Stomach (tissue), 9 donors: ENCODE data around the gene DZIP1. TPM values are rescaled to one million over a fixed set of nuclear protein-coding genes. Genes with fewer than 3 reads are reported as not detected.

Source experiments
- DNase-seq, 2 donors: peaks; one replicate each; pipeline versions ENCODE4 v3.0.0 to v3.0.0-alpha.2; 2013 to 2019
- H3K27ac ChIP-seq, 5 donors: fragments of 200-600 bp in 4 of 5; sonication (generic) in 4 of 5; one replicate each; pipeline ENCODE4 v1.5.1; 2013 to 2019; ENCODE audit warnings: mild to moderate bottlenecking in 1 of 5, moderate library complexity in 1 of 5
- H3K27me3 ChIP-seq, 3 donors: fragments of 200-600 bp; sonication (generic); one replicate each; pipeline ENCODE4 v1.5.1; 2017 to 2019; ENCODE audit warnings: mixed run types in 1 of 3
- H3K36me3 ChIP-seq, 4 donors: fragments of 200-600 bp; sonication (generic); 1 replicate in 3 of 4; 2 replicates in 1 of 4; pipeline ENCODE4 v1.5.1; 2016 to 2019
- H3K4me1 ChIP-seq, 4 donors: fragments of 200-600 bp; sonication (generic); one replicate each; pipeline ENCODE4 v1.5.1; 2016 to 2019
- H3K4me3 ChIP-seq, 4 donors: fragments of 200-600 bp; sonication (generic) in 3 of 4; one replicate each; pipeline ENCODE4 v1.5.1; 2016 to 2019; ENCODE audit warnings: mild to moderate bottlenecking in 1 of 4
- H3K9me3 ChIP-seq, 4 donors: fragments of 200-600 bp; sonication (generic); one replicate each; pipeline ENCODE4 v1.5.1; 2016 to 2019
- CTCF ChIP-seq, 7 experiments: fragments of 450-650 bp in 4 of 7; fragments of 200-600 bp in 3 of 7; sonication (generic) in 3 of 7; IDR thresholded peaks; one replicate each; pipeline ENCODE4 v1.5.1; 2016 to 2019; ENCODE audit warnings: antibody characterized with exemption in 7 of 7, control low read depth in 2 of 7, mild to moderate bottlenecking in 1 of 7
- EP300 ChIP-seq: sonication (generic); formaldehyde crosslinking; IDR thresholded peaks from one replicate; pipeline ENCODE4 v1.6.1; 2017; ENCODE audit warnings: antibody characterized with exemption
- POLR2A ChIP-seq, 4 donors: fragments of 450-650 bp; IDR thresholded peaks; one replicate each; pipeline ENCODE4 v1.6.1; 2016; ENCODE audit warnings: antibody characterized with exemption in 4 of 4, control low read depth in 2 of 4, mild to moderate bottlenecking in 1 of 4, moderate library complexity in 1 of 4
- POLR2AphosphoS5 ChIP-seq, 3 donors: sonication (generic); formaldehyde crosslinking; IDR thresholded peaks; one replicate each; pipeline ENCODE4 v1.6.1; 2016; ENCODE audit warnings: antibody characterized with exemption in 3 of 3
- WGBS, 5 donors: extraction: QIAGEN DNeasy Blood & Tissue Kit in 3 of 5; methylation state at CpG; one replicate each; pipeline versions ENCODE4 v1.1.5 to v1.1.7; 2013 to 2018; 5-methylcytosine and 5-hydroxymethylcytosine counted together
- intact Hi-C: fragments of 100-400 bp; cut with DNase I; formaldehyde crosslinking; loops from one replicate; pipeline ENCODE4 v1.15.1; 2023; ENCODE audit warnings: low total_unique reads
- polyA plus RNA-seq, 3 donors: library from polyadenylated mRNA; stranded (reverse); fragments of 200-250 nt; gene quantifications; one replicate each; pipeline ENCODE4 v1.2.3, GENCODE V29; 2013
- total RNA-seq, 5 donors: library from RNA; depleted of rRNA; stranded (reverse); fragments of >200 nt; gene quantifications; one replicate each; pipeline versions ENCODE4 v1.1.0 to v1.2.3, GENCODE V29; 2014 to 2016
- donor health status: healthy with polysubstance abuse.
- donor health status: Bipolar disorder and iron deficiency.
- donor health status: healthy.

The DZIP1 gene
- total and polyA plus RNA-seq, 8 donors = 4.7 to 25.2 (median 18.3) TPM

- TF ChIP-seq EP300 = no peak
- no peak for TF ChIP-seq POLR2A (IDR thresholded peaks at IDR 0.05)
- TF ChIP-seq CTCF (IDR thresholded peaks at IDR 0.05) = no peak
- no peaks in the 10 kb centered on the region for H3K36me3 ChIP-seq
- H3K27ac ChIP-seq = peak overlapping the region in 2 of 5 donors; percentile 77 to 83
- peaks cover 27 to 43% (median 34%) of the 10 kb centered on the region in 4 donors for H3K4me1 ChIP-seq
- intact Hi-C loops = no loop called here
- 73 to 80% (median 78%) methylated on average over 3 of the region's 3 CpGs for WGBS, 5 donors
- DNase-seq = no peak
- H3K27me3 ChIP-seq = peaks cover 0 to 60% (median 32%) of the 10 kb centered on the region in 3 donors
- no peaks in the 10 kb centered on the region for H3K9me3 ChIP-seq
- peak overlapping the region in 3 of 4 donors; percentile 57 to 81 (median 62) for H3K4me3 ChIP-seq
Observed at GRCh38 chr13:95642999-95643398, 1.5 kb downstream of the DZIP1 start.

DNA sequence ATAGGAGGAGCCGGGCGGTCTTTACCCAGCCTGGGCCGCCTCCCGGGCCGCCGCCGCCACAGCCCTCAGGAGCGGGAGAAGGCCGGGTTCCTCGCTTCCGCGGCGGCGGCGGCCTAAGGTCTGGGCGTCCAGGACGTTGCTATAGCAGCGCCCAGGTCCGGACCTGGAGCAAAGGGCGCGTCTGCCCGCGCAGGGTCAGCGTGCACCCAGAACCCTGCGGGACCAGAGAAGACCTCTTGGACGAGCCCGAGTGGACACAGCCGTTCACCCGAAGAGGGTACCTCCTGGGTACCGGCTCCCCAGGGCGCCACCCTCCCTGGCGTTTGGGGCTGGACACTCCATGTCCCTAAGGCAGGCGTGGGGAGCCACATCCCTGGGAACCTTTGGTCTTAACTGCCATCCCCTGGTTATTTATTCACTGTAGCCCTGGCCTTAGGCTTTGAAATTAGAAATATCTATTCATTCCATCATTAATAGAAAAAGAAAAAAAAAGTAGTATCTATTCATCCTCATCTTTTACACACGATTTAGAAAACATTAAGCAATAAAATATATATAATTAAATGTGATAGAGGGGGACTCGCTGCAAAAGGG lies 2.4 kb downstream of the DZIP1 start:
- intact Hi-C loops = no loop called here
- H3K4me3 ChIP-seq = peak overlapping the region; percentile 44 to 54 (median 50)
- H3K9me3 ChIP-seq = no peaks in the 10 kb centered on the region
- H3K27ac ChIP-seq = peak overlapping the region in 3 of 5 donors; percentile 2 to 60 (median 29)
- H3K27me3 ChIP-seq = peaks cover 0 to 60% (median 32%) of the 10 kb centered on the region in 3 donors
- TF ChIP-seq CTCF (IDR thresholded peaks at IDR 0.05) (no peak), POLR2AphosphoS5 (IDR thresholded peaks at IDR 0.05) (no peak), EP300 (no peak), POLR2A (IDR thresholded peaks at IDR 0.05) (no peak)
- 6 to 30% (median 9%) methylated on average over 10 to 35 of the region's 35 CpGs for WGBS, 5 donors
- H3K4me1 ChIP-seq = peaks cover 27 to 43% (median 34%) of the 10 kb centered on the region in 4 donors
- DNase-seq = peak; percentile 54 to 78
- no peaks in the 10 kb centered on the region for H3K36me3 ChIP-seq

DNA sequence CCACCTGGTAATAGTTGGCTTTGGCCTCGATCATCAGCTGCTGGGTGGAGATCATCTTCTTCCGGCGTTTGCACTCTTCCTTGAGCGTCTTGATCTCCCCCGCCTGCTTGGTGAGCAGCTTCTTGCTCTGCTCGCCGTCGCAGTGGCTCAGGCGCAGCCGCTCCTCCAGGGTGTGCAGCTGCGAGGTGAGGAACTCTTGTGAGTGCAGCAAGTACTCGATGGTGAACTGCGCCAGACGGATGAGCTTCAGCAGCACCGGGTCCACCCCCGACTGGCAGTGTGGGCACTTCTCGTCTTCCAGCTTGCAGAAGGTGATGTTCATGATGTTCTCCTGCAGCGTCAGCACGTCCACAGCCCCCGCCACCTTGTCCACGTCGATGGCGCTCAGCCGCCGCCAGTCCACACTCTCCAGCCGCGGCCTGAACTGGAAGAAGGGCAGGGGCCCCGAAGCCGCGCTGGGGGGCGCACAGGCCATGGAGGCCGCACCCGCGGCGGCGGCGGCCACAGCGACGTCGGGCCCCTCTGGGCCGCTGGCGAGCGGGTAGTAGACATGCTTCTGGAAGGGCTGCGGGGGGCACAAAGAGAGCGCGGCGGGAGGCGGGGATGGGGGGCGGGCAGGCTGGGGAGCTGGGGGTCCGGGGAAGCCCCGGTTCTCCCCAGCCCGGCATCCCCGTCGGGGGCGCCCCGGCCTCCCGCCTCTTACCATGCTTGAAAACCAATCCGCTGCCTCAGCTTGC lies 3.0 kb downstream of the DZIP1 start:
- H3K36me3 ChIP-seq = no peaks in the 10 kb centered on the region
- H3K27me3 ChIP-seq = peaks cover 0 to 60% (median 32%) of the 10 kb centered on the region in 3 donors
- intact Hi-C loops = no loop called here
- H3K4me1 ChIP-seq = peaks cover 27 to 43% (median 34%) of the 10 kb centered on the region in 4 donors
- H3K4me3 ChIP-seq = peak overlapping the region; percentile 44 to 54 (median 50)
- H3K27ac ChIP-seq = peak overlapping the region in 3 of 5 donors; percentile 2 to 60 (median 29)
- 19 to 46% (median 27%) methylated on average over 23 to 58 of the region's 58 CpGs for WGBS, 5 donors
- no peaks in the 10 kb centered on the region for H3K9me3 ChIP-seq
- TF ChIP-seq POLR2AphosphoS5 (IDR thresholded peaks at IDR 0.05) (no peak), EP300 (no peak), CTCF (IDR thresholded peaks at IDR 0.05) (no peak), POLR2A (IDR thresholded peaks at IDR 0.05) (no peak)
- DNase-seq = peak in 1 of 2 donors; percentile 50

- TF ChIP-seq EP300 (no peak), CTCF (IDR thresholded peaks at IDR 0.05) (no peak), POLR2A (IDR thresholded peaks at IDR 0.05) (no peak), POLR2AphosphoS5 (IDR thresholded peaks at IDR 0.05) (no peak)
- Histone ChIP-seq H3K4me1 (peaks cover 7 to 17% (median 9%) of the 10 kb centered on the region in 4 donors), H3K27ac (no peak overlapping the region), H3K27me3 (peaks cover 0 to 21% (median 8%) of the 10 kb centered on the region in 3 donors), H3K4me3 (no peak overlapping the region), H3K36me3 (peaks cover 0 to 15% (median 5%) of the 10 kb centered on the region in 4 donors), H3K9me3 (no peaks in the 10 kb centered on the region)
- intact Hi-C loops = no loop called here
- no peak for DNase-seq
Observed at GRCh38 chr13:95636853-95637252, 7.7 kb downstream of the DZIP1 start.
